Measurements from ENCODE around the gene SNCA.
A peak's percentile ranks its signal among the peaks of the same experiment; 100 is the strongest.

Gene SNCA

GRCh38 chr4:89837385-89837992 is 528 bp upstream of the SNCA start:
- Mint-ChIP-seq H3K4me3 (peak overlapping the region; percentile 67 to 72), H3K36me3 (ENCODE audit: insufficient read depth) (no peaks in the 10 kb centered on the region), H3K4me1 (ENCODE audit: low read depth in 2 of 2) (peaks cover 7 to 14% of the 10 kb centered on the region in 2 donors), H3K27me3 (peaks cover 70 to 71% of the 10 kb centered on the region in 2 donors), H3K27ac (no peak overlapping the region), H3K9me3 (peaks cover 0 to 2% of the 10 kb centered on the region in 2 donors)
- peak; percentile 26 for ATAC-seq (replicated peaks)
- no peak for DNase-seq

DNA sequence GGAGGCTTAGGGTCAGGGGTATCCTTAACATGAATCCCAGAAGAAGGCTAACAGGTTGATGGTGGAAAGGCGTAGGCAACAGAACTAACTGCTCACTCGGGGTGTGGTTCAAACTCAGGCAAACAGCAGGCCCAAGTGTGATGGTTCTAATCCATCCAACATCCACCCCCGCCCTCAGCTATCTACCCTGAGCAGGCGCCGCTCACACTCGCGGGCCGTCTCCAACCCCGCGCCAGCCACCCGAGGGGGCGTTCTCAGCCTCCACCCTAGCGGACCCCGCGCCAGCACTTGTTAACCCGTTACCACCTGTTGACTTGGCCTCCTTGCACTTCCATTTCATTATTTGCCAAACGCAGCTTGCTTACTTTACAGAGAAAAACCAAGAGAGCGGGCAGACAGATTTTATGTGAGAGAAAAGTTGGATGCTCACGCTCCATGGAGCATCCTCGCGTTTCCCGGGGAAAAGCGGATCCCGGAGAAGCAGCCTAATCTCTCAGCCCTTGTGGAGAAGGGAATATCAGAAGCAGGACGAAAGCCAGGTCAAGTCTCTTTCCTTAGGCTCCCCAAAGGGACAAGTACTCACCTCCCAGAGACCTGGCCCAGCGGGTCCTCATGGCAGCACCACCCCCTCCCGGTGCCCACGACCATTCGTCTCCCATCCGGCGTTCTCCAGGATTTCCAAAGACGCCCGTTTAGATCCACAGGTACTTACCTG is 773 bp downstream of the SNCA start:
- H3K27ac Mint-ChIP-seq, result no peak overlapping the region
- no peaks in the 10 kb centered on the region for H3K36me3 Mint-ChIP-seq (ENCODE audit: insufficient read depth)
- H3K4me3 Mint-ChIP-seq, result peak overlapping the region; percentile 47 to 72
- H3K27me3 Mint-ChIP-seq, result peaks cover 57 to 65% of the 10 kb centered on the region in 2 donors
- DNase-seq, result no peak
- peaks cover 0 to 2% of the 10 kb centered on the region in 2 donors for H3K9me3 Mint-ChIP-seq
- no peak for ATAC-seq (replicated peaks)
- H3K4me1 Mint-ChIP-seq (ENCODE audit: low read depth in 2 of 2), result peaks cover 7 to 14% of the 10 kb centered on the region in 2 donors

DNA sequence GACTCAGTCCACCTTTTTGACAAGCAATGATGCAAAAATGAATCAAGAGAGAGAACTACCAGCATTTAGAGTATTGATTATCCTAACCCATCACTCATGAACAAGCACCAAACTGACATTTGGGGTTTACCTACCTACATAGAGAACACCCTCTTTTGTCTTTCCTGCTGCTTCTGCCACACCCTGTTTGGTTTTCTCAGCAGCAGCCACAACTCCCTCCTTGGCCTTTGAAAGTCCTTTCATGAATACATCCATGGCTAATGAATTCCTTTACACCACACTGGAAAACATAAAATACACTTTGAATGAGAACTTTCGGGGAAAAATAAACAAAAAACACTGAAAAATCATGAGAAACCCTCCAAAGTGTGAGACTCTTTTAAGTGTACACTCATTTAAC is 1.5 kb downstream of the SNCA start:
- H3K27ac Mint-ChIP-seq, result no peak overlapping the region
- H3K4me3 Mint-ChIP-seq, result peak overlapping the region in 1 of 2 donors; percentile 47

GRCh38 chr4:89834486-89835209 is 2.3 kb downstream of the SNCA start:
- peaks cover 0 to 2% of the 10 kb centered on the region in 2 donors for H3K9me3 Mint-ChIP-seq
- no peak overlapping the region for H3K27ac Mint-ChIP-seq
- H3K4me1 Mint-ChIP-seq (ENCODE audit: low read depth in 2 of 2), result peaks cover 7 to 14% of the 10 kb centered on the region in 2 donors
- ATAC-seq (replicated peaks), result no peak
- no peaks in the 10 kb centered on the region for H3K36me3 Mint-ChIP-seq (ENCODE audit: insufficient read depth)
- H3K4me3 Mint-ChIP-seq, result no peak overlapping the region
- DNase-seq, result no peak
- H3K27me3 Mint-ChIP-seq, result peaks cover 47 to 56% of the 10 kb centered on the region in 2 donors

More for the DNA sequence above, 1.5 kb downstream of the SNCA start:
- Mint-ChIP-seq H3K9me3 (peaks cover 0 to 2% of the 10 kb centered on the region in 2 donors), H3K27me3 (peaks cover 49 to 59% of the 10 kb centered on the region in 2 donors), H3K4me1 (ENCODE audit: low read depth in 2 of 2) (peaks cover 7 to 14% of the 10 kb centered on the region in 2 donors), H3K36me3 (ENCODE audit: insufficient read depth) (no peaks in the 10 kb centered on the region)
- no peak for ATAC-seq (replicated peaks)
- DNase-seq, result no peak

DNA sequence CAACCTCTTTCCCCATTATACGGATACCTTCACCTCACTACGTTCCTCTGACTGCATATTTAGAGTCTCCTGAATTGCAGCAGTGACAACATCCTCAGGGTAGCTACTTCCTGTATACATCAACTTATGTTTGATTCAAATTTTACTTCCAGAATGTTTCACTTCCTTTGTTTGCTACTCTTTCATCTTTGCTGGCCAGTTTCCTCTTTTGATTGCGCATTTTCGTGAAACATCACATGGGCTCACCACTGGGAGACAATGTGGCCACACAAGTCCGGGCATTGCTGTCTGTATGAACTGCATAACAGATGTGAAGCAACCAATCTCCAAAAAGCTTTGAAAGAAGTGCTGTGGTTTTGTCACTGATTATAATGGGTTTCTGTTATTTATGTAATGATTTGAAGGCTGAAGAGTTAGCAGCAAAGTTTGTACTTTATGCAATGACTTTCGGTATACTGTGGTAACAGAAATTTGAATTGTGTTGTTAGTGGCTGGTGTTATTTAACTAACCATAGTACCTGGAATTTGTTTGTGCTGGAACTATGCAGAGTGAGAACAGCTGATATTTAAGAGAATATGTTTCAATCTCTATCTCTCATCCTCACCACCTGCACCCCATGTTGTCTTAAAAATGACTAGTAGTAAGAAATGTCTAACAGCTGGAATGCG is 7.4 kb downstream of the SNCA start:
- H3K4me1 Mint-ChIP-seq (ENCODE audit: low read depth in 2 of 2), result peaks cover 0 to 3% of the 10 kb centered on the region in 2 donors
- H3K27ac Mint-ChIP-seq, result no peak overlapping the region
- no peaks in the 10 kb centered on the region for H3K9me3 Mint-ChIP-seq
- no peaks in the 10 kb centered on the region for H3K36me3 Mint-ChIP-seq (ENCODE audit: insufficient read depth)
- peak in 2 of 3 experiments; percentile 10 to 21 for DNase-seq
- no peak overlapping the region for H3K4me3 Mint-ChIP-seq
- ATAC-seq (replicated peaks), result peak; percentile 85
- H3K27me3 Mint-ChIP-seq, result peaks cover 0 to 23% of the 10 kb centered on the region in 2 donors

- no peak for ATAC-seq (replicated peaks)
- Mint-ChIP-seq H3K27me3 (peaks cover 6 to 16% of the 10 kb centered on the region in 2 donors), H3K4me3 (no peak overlapping the region), H3K9me3 (no peaks in the 10 kb centered on the region), H3K4me1 (ENCODE audit: low read depth in 2 of 2) (no peaks in the 10 kb centered on the region), H3K27ac (no peak overlapping the region), H3K36me3 (ENCODE audit: insufficient read depth) (no peaks in the 10 kb centered on the region)
- no peak for DNase-seq
These were observed 13.5 kb downstream of the SNCA start for GRCh38 chr4:89823416-89823815.

DNA sequence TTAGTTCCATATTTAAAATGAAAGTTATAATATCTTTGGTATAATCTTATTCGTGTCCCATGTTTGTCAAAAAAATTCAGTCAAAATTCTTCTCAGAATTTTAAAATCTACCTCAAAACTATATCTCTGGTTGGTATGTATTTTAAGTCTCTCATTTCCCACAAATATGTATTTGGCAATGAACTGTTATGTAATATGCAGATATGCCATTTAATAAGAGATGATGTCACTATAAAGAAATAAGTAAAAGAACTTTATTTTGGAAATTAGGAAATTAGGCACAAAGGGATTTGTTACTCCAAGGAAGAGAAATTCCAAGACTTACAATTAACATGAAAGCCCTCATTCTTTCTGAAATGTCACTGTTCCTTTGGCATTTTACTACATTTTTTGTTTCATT is 15.3 kb downstream of the SNCA start:
- Mint-ChIP-seq H3K27ac (no peak overlapping the region), H3K9me3 (no peaks in the 10 kb centered on the region), H3K4me3 (no peak overlapping the region), H3K36me3 (ENCODE audit: insufficient read depth) (no peaks in the 10 kb centered on the region), H3K27me3 (peaks cover 6 to 11% of the 10 kb centered on the region in 2 donors), H3K4me1 (ENCODE audit: low read depth in 2 of 2) (no peaks in the 10 kb centered on the region)
- DNase-seq (no peak), ATAC-seq (replicated peaks) (no peak)

GRCh38 chr4:89820010-89820409 is 17.0 kb downstream of the SNCA start:
- DNase-seq (no peak), ATAC-seq (replicated peaks) (no peak)
- Mint-ChIP-seq H3K4me1 (ENCODE audit: low read depth in 2 of 2) (no peaks in the 10 kb centered on the region), H3K4me3 (no peak overlapping the region), H3K27ac (no peak overlapping the region), H3K36me3 (ENCODE audit: insufficient read depth) (no peaks in the 10 kb centered on the region), H3K27me3 (peaks cover 6 to 7% of the 10 kb centered on the region in 2 donors), H3K9me3 (no peaks in the 10 kb centered on the region)

DNA sequence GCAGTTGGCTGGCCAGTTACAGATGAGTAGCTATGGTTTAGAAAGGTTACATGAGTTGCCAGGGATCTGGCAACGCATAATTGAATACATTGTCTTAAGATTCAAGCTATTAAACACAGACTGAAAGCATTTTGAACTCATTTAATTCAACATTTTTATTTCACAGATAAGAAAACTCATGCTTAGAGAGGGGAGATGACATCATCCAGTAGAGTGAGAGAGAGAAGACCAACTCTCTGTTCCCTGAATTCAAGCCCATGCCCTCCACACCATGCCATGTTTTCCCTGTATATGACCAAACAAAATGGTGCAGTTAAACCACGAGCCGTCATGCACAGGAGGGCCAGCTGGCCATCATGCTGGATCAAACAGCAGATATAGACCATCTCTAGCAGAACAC is 22.6 kb downstream of the SNCA start:
- Mint-ChIP-seq H3K9me3 (no peaks in the 10 kb centered on the region), H3K36me3 (ENCODE audit: insufficient read depth) (no peaks in the 10 kb centered on the region), H3K27ac (no peak overlapping the region), H3K4me3 (no peak overlapping the region), H3K4me1 (ENCODE audit: low read depth in 2 of 2) (no peaks in the 10 kb centered on the region), H3K27me3 (no peaks in the 10 kb centered on the region)
- ATAC-seq (replicated peaks) (no peak), DNase-seq (no peak)

- H3K9me3 Mint-ChIP-seq, result no peaks in the 10 kb centered on the region
- H3K36me3 Mint-ChIP-seq (ENCODE audit: insufficient read depth), result no peaks in the 10 kb centered on the region
- H3K27me3 Mint-ChIP-seq, result no peaks in the 10 kb centered on the region
- no peak for ATAC-seq (replicated peaks)
- no peak overlapping the region for H3K4me3 Mint-ChIP-seq
- no peak overlapping the region for H3K27ac Mint-ChIP-seq
- no peaks in the 10 kb centered on the region for H3K4me1 Mint-ChIP-seq (ENCODE audit: low read depth in 2 of 2)
- DNase-seq, result no peak
These were observed 23.8 kb downstream of the SNCA start for GRCh38 chr4:89813197-89813596.

GRCh38 chr4:89807441-89808140 is 29.4 kb downstream of the SNCA start:
- Mint-ChIP-seq H3K27ac (no peak overlapping the region), H3K4me3 (no peak overlapping the region), H3K4me1 (ENCODE audit: low read depth in 2 of 2) (no peaks in the 10 kb centered on the region), H3K27me3 (no peaks in the 10 kb centered on the region), H3K36me3 (ENCODE audit: insufficient read depth) (no peaks in the 10 kb centered on the region), H3K9me3 (no peaks in the 10 kb centered on the region)
- ATAC-seq (replicated peaks) (no peak), DNase-seq (no peak)

DNA sequence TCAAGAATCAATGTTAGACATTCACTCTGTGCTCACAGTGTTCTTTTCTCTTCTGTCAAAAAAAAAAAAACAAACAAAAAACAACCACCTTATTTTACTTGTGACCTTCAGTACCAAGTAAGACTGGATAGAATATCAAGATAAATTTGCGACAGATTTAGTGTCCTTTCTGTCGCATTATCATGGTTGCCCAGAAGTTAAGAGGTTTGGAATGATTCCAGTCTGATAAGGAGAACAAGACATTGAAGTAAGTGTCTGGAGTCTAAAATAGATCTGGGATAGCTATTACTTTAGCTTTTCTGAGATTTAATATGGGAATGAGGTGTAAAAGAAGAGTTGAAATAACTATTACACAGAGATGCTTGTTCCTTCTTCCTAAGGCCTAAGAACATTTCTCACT is 31.7 kb downstream of the SNCA start:
- Mint-ChIP-seq H3K9me3 (no peaks in the 10 kb centered on the region), H3K27me3 (no peaks in the 10 kb centered on the region), H3K27ac (no peak overlapping the region), H3K4me1 (ENCODE audit: low read depth in 2 of 2) (no peaks in the 10 kb centered on the region), H3K4me3 (no peak overlapping the region), H3K36me3 (ENCODE audit: insufficient read depth) (no peaks in the 10 kb centered on the region)
- DNase-seq (no peak), ATAC-seq (replicated peaks) (no peak)

GRCh38 chr4:89803915-89804314 is 33.0 kb downstream of the SNCA start:
- no peak for DNase-seq
- Mint-ChIP-seq H3K4me1 (ENCODE audit: low read depth in 2 of 2) (no peaks in the 10 kb centered on the region), H3K4me3 (no peak overlapping the region), H3K27me3 (no peaks in the 10 kb centered on the region), H3K9me3 (no peaks in the 10 kb centered on the region), H3K27ac (no peak overlapping the region), H3K36me3 (ENCODE audit: insufficient read depth) (no peaks in the 10 kb centered on the region)
- no peak for ATAC-seq (replicated peaks)

Measured in effector memory CD8-positive, alpha-beta T cell (primary cell).